Ishikawa (cell line): ENCODE measurements around the gene FBLN1.

Source experiments
- CEBPB ChIP-seq: IDR thresholded peaks from 2 replicates; pipeline ENCODE4 v1.6.1; 2012
- EP300 ChIP-seq: IDR thresholded peaks from 2 replicates; pipeline ENCODE4 v1.6.1; 2012; ENCODE audit warnings: borderline replicate concordance
- MAX ChIP-seq: IDR thresholded peaks from 2 replicates; pipeline ENCODE4 v1.6.1; 2012
- RAD21 ChIP-seq: IDR thresholded peaks from 2 replicates; pipeline ENCODE4 v1.6.1; 2012; ENCODE audit warnings: low read depth
- YY1 ChIP-seq: IDR thresholded peaks from 2 replicates; pipeline ENCODE4 v1.6.1; 2012; ENCODE audit warnings: low read depth

- no peak for TF ChIP-seq CEBPB
- TF ChIP-seq RAD21 = no peak
- TF ChIP-seq MAX = no peak
- TF ChIP-seq YY1 = no peak
- no peak for TF ChIP-seq EP300
These were observed 96.0 kb downstream of the FBLN1 start for GRCh38 chr22:45598596-45599217.
